Esophagus muscularis mucosa (tissue), 4 donors: ENCODE results near the gene NPEPL1. TPM values are rescaled to one million over a fixed set of nuclear protein-coding genes. Genes with fewer than 3 reads are reported as not detected.

Experiments used
- DNase-seq: peaks from one replicate; pipeline ENCODE4 v3.0.0-alpha.2; 2017; ENCODE audit errors: extremely low spot score
- H3K27ac ChIP-seq, 4 donors: fragments of 200-600 bp; sonication (generic); replicated peaks in 1 of 4; 1 replicate in 3 of 4; 2 replicates in 1 of 4; pipeline ENCODE4 v1.5.1; 2016 to 2019; ENCODE audit warnings: mild to moderate bottlenecking in 1 of 4
- H3K27me3 ChIP-seq, 4 donors: fragments of 200-600 bp; sonication (generic); one replicate each; pipeline versions ENCODE4 v1.5.1 to v1.6.0; 2016 to 2019
- H3K36me3 ChIP-seq, 4 donors: fragments of 200-600 bp; sonication (generic); one replicate each; pipeline ENCODE4 v1.5.1; 2016 to 2019
- H3K4me1 ChIP-seq, 4 donors: fragments of 200-600 bp; sonication (generic); one replicate each; pipeline ENCODE4 v1.5.1; 2016 to 2019
- H3K4me3 ChIP-seq, 4 donors: fragments of 200-600 bp; sonication (generic); 1 replicate in 2 of 4; 2 replicates in 2 of 4; pipeline ENCODE4 v1.5.1; 2016 to 2019; ENCODE audit warnings: mild to moderate bottlenecking in 4 of 4, moderate library complexity in 1 of 4
- H3K9me3 ChIP-seq, 4 donors: fragments of 200-600 bp; sonication (generic); 1 replicate in 3 of 4; 2 replicates in 1 of 4; pipeline ENCODE4 v1.5.1; 2016 to 2019
- CTCF ChIP-seq, 3 experiments: fragments of 200-600 bp in 2 of 3; fragments of 450-650 bp in 1 of 3; sonication (generic) in 2 of 3; IDR thresholded peaks; one replicate each; pipeline ENCODE4 v1.5.1; 2017 to 2019; ENCODE audit warnings: antibody characterized with exemption in 3 of 3, mild to moderate bottlenecking in 2 of 3, moderate library complexity in 1 of 3
- EP300 ChIP-seq: sonication (generic); formaldehyde crosslinking; IDR thresholded peaks from one replicate; pipeline ENCODE4 v1.6.1; 2017; ENCODE audit warnings: antibody characterized with exemption
- POLR2A ChIP-seq: fragments of 450-650 bp; IDR thresholded peaks from one replicate; pipeline ENCODE4 v1.6.1; 2017; ENCODE audit warnings: antibody characterized with exemption, moderate library complexity, mild to moderate bottlenecking, low read depth
- POLR2AphosphoS5 ChIP-seq, 2 donors: sonication (generic); formaldehyde crosslinking; IDR thresholded peaks; one replicate each; pipeline ENCODE4 v1.6.1; 2017; ENCODE audit warnings: antibody characterized with exemption in 2 of 2
- WGBS: methylation state at CpG from one replicate; pipeline ENCODE4 v1.1.5; 2018; 5-methylcytosine and 5-hydroxymethylcytosine counted together
- intact Hi-C: fragments of 100-400 bp; cut with DNase I; formaldehyde crosslinking; loops from one replicate; pipeline ENCODE4 v1.15.1; 2023
- total RNA-seq, 4 donors: library from RNA; depleted of rRNA; stranded (reverse); fragments of >200 nt; gene quantifications; one replicate each; pipeline versions ENCODE4 v1.1.0 to v1.2.1, GENCODE V29; 2016

Gene NPEPL1
- total RNA-seq, 4 donors from 2014 or later = 29.0 to 59.0 (median 50.5) TPM

DNA sequence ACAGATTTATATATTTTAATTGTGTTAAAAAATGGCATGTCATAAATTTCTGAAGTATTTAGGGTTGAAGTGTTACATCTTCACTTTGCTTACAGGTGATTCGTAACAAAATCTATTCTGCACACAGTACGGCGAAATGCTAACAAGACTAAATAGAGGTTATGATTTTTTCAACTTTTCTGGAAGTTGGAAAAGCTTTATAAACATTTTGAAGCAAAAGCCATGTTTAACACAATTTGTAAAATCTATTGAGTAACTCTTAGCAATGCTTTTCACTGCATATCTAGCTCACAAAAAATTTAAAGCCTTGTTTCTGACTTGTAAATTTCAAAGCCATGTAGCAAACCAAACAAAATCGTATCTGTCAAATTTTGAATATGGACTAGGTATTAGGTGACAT is 38.3 kb upstream of the NPEPL1 start:
- Histone ChIP-seq H3K27me3 (no peaks in the 10 kb centered on the region), H3K36me3 (no peaks in the 10 kb centered on the region), H3K27ac (peak overlapping the region in 1 of 4 donors; percentile 95), H3K4me1 (peaks cover 66 to 84% (median 79%) of the 10 kb centered on the region in 4 donors), H3K9me3 (no peaks in the 10 kb centered on the region), H3K4me3 (peak overlapping the region in 1 of 4 donors; percentile 81)
- WGBS = 72% methylated on average over 4 of the region's 4 CpGs
- intact Hi-C loops = loop anchor here (5.0 kb wide), 2 partner anchors 57 to 172 kb away; no protein-coding TSS in a partner anchor
- no peak for DNase-seq
- no peak for TF ChIP-seq POLR2A
- no peak for TF ChIP-seq POLR2AphosphoS5 (IDR thresholded peaks at IDR 0.05)
- no peak for TF ChIP-seq EP300
- TF ChIP-seq CTCF (IDR thresholded peaks at IDR 0.05) = no peak

DNA sequence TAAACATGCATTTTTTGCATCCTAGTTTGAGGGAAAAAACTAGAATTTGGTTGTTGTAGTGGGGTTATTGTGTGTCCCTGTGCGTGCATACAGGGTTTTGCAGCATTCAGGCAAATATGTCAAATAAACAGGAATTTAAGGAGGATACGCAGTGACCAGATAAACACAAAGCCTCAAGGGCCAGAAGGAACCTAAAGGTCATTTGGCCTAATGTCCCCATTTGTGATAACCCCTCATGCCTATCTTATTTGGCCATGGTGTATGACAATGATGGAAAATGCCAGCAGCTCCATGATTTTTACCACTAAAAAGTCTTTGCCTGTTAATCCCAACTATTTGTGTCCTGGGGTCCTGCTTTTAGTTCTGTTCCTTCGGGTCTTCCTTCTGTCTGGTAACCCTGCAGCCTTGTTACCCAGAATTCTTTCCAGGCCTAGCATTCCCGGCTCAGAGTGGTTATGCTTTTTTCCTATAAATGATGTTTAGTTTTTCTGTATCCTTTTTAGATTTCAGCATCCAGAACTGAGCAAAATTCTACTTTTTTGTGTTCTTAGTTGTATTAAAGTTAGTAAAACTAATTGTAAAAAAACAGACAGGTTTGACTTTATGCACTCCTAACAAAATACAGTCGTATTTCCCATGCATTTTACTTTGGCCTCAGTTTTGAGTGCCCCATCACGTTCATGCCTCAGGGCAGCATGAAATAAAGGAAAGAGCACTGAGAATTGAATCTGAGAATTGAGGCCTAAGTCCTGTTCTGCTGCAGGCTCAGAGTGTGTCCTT is 37.1 kb upstream of the NPEPL1 start:
- DNase-seq = peak; percentile 26
- Histone ChIP-seq H3K9me3 (no peaks in the 10 kb centered on the region), H3K36me3 (no peaks in the 10 kb centered on the region), H3K27me3 (no peaks in the 10 kb centered on the region), H3K27ac (peak overlapping the region in 2 of 4 donors; percentile 1 to 54), H3K4me1 (peaks cover 64 to 79% (median 77%) of the 10 kb centered on the region in 4 donors), H3K4me3 (peak overlapping the region in 1 of 4 donors; percentile 3)
- 61% methylated on average over 6 of the region's 6 CpGs for WGBS
- TF ChIP-seq CTCF (IDR thresholded peaks at IDR 0.05) (no peak), EP300 (no peak), POLR2AphosphoS5 (IDR thresholded peaks at IDR 0.05) (no peak), POLR2A (no peak)
- intact Hi-C loops = no loop called here

DNA sequence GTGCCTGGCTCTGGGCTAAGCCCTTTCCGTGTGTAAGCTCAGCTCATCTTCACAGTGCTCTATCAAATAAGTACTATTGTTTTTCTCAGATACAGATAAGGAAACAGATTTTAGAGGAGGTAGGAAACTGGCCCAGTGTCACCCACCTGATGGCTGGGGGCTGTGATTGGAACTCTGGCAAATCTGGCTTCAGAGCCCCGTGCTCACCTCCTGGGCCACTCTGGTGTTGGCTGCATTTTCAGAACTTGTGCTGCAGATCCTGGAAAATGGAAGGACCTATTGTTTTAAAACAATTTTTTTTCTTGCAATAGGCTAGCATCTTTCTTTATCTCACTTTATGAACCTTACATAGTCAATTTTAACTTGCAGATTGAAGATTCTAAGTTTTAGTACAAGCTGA is 35.8 kb upstream of the NPEPL1 start:
- 68% methylated on average over 2 of the region's 2 CpGs for WGBS

DNA sequence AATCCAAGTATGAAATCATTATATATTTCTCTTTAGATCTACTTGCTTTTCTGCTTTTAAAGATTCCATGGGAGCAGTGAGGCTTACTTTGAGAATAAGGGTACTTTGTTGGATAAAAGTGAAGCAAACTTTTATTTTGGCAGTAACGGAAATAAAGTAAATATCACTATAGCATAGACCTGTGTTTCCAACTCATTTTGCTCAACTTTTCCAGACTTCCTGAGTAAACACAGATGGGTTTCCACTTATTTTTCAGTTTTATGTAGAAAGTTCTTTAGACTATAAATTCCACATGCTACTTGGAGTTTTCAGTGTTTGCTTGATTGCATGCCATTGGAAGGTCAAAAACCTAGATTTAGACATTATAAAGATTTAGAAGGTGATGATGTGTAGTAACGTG is 35.3 kb upstream of the NPEPL1 start:
- intact Hi-C loops = no loop called here
- DNase-seq = no peak
- peak overlapping the region in 1 of 4 donors; percentile 1 for H3K4me3 ChIP-seq
- no peaks in the 10 kb centered on the region for H3K27me3 ChIP-seq
- H3K9me3 ChIP-seq = no peaks in the 10 kb centered on the region
- no peak for TF ChIP-seq POLR2AphosphoS5 (IDR thresholded peaks at IDR 0.05)
- no peak for TF ChIP-seq CTCF (IDR thresholded peaks at IDR 0.05)
- no peak for TF ChIP-seq EP300
- TF ChIP-seq POLR2A = no peak
- peaks cover 0 to 13% (median 11%) of the 10 kb centered on the region in 4 donors for H3K36me3 ChIP-seq
- H3K27ac ChIP-seq = peak overlapping the region in 2 of 4 donors; percentile 1 to 54
- peaks cover 74 to 94% (median 88%) of the 10 kb centered on the region in 4 donors for H3K4me1 ChIP-seq
- WGBS = 52% methylated on average over 2 of the region's 2 CpGs

More for the DNA sequence above, 35.8 kb upstream of the NPEPL1 start:
- Histone ChIP-seq H3K27ac (peak overlapping the region in 3 of 4 donors; percentile 1 to 54 (median 10)), H3K27me3 (no peaks in the 10 kb centered on the region), H3K4me1 (peaks cover 71 to 90% (median 86%) of the 10 kb centered on the region in 4 donors), H3K9me3 (no peaks in the 10 kb centered on the region), H3K4me3 (no peak overlapping the region), H3K36me3 (peaks cover 0 to 10% (median 8%) of the 10 kb centered on the region in 4 donors)
- no peak for DNase-seq
- TF ChIP-seq EP300 (no peak), POLR2AphosphoS5 (IDR thresholded peaks at IDR 0.05) (no peak), CTCF (IDR thresholded peaks at IDR 0.05) (no peak)
- intact Hi-C loops = no loop called here
